ENCODE measurements around the gene PGM5. TPM values are rescaled to one million over a fixed set of nuclear protein-coding genes. Genes with fewer than 3 reads are reported as not detected.
A peak's percentile ranks its signal among the peaks of the same experiment; 100 is the strongest.

Gene PGM5
- total and polyA plus RNA-seq, 2 experiments from 2014 or later, result 2.5 to 38.8 TPM

DNA sequence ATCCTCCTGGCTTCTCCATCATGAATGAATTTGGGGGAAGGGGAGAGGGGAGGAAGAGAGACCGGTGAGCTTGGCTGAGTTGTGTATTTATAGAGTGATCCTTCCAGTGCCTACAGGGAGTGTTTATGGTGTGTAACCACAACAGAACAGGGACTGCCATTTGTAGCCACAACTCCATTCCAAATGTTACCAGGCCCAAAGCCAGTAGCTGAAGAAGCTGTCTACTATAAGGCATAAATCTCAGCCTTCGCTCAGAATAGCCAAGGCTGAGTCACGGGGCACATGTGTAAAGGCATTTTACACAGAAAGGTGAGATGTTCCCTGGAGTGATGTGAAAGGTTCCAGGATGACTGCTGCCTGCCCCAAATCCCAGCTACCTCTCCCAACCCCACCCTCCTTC, 181.8 kb downstream of the PGM5 start:
- Histone ChIP-seq H3K79me2 (no peaks in the 10 kb centered on the region), H2AFZ (no peak overlapping the region), H4K20me1 (ENCODE audit: insufficient read depth, poor library complexity, severe bottlenecking) (no peaks in the 10 kb centered on the region), H3K9me2 (replicated peaks; ENCODE audit: insufficient read depth) (no peaks in the 10 kb centered on the region), H3K4me2 (no peak overlapping the region), H3K27ac (no peak overlapping the region), H3K36me3 (replicated peaks; ENCODE audit: insufficient read depth, low read depth) (no peaks in the 10 kb centered on the region), H3K9me3 (ENCODE audit: low read depth) (no peaks in the 10 kb centered on the region), H3K4me1 (ENCODE audit: insufficient read depth) (peaks cover 13% of the 10 kb centered on the region), H3K4me3 (no peak overlapping the region), H3K27me3 (no peaks in the 10 kb centered on the region)
- TF ChIP-seq, protein P1, sequence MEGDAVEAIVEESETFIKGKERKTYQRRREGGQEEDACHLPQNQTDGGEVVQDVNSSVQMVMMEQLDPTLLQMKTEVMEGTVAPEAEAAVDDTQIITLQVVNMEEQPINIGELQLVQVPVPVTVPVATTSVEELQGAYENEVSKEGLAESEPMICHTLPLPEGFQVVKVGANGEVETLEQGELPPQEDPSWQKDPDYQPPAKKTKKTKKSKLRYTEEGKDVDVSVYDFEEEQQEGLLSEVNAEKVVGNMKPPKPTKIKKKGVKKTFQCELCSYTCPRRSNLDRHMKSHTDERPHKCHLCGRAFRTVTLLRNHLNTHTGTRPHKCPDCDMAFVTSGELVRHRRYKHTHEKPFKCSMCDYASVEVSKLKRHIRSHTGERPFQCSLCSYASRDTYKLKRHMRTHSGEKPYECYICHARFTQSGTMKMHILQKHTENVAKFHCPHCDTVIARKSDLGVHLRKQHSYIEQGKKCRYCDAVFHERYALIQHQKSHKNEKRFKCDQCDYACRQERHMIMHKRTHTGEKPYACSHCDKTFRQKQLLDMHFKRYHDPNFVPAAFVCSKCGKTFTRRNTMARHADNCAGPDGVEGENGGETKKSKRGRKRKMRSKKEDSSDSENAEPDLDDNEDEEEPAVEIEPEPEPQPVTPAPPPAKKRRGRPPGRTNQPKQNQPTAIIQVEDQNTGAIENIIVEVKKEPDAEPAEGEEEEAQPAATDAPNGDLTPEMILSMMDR (IDR thresholded peaks at IDR 0.05; ENCODE audit: poor library complexity), result no peak
- TF ChIP-seq EZH2phosphoT487 (IDR thresholded peaks at IDR 0.05; ENCODE audit: low read depth, severe bottlenecking, unreplicated experiment) (no peak), EZH2 (IDR thresholded peaks at IDR 0.05; ENCODE audit: borderline replicate concordance) (no peak)
- no peak for DNase-seq (ENCODE audit: low spot score)
- WGBS (ENCODE audit: low lambda C conversion rate, missing lambda C conversion rate), result 83% methylated on average over 3 of the region's 3 CpGs

DNA sequence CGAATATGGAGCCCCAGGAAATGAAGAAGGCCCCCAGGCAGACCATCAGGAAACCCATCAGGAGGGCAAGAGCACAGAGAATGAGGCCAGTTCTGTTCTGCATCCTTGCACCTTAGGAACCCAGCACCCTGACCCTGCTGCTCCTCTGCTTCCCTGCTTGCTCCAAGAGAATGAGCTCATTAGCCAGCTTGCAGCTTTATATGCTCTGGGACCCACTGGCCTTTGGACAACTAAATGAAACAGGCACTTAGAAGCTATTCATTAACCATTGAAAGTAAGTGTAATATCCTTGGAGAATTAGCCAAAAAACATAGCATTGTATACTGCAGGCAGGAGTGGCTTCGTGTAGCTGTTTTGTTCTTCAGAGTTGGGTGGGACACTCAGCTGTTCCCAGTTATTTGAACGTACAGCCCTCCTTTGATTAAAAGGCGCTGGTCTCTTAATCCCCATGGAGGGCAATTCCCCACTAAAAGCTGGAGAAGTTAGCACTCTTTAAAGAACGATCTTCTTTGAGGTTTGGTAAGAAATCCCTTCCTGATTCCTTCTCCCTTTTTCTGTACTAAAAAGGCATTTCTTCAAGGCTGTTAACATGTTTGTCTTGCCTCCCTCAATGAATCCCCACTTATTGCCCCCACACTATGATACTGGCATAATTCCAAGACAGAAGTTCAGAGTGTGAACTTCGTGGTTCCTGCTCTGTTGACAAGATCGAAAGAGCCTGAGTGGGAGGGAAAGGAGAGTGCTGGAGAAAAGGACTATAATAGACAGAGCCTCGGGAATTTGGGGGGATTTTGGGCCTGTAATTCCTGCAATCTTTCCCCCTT, 184.5 kb downstream of the PGM5 start, which contains the start of gene TMEM252:
Gene TMEM252 (minus strand): TSS at position 172 of the 824 bp plus-strand sequence. CDS start 69 bp downstream, at position 103.
- peak; percentile 43 for DNase-seq (ENCODE audit: low spot score)
- no peak within 1 kb of the TSS for H2AFZ ChIP-seq
- H3K4me2 ChIP-seq, result peak within 1 kb of the TSS; percentile 57
- H3K79me2 ChIP-seq, result no peaks in the 10 kb centered on the region
- TF ChIP-seq EZH2 (IDR thresholded peaks at IDR 0.05; ENCODE audit: borderline replicate concordance), result no peak
- TF ChIP-seq, protein P1 (IDR thresholded peaks at IDR 0.05; ENCODE audit: poor library complexity), result no peak
- TF ChIP-seq EZH2phosphoT487 (IDR thresholded peaks at IDR 0.05; ENCODE audit: low read depth, severe bottlenecking, unreplicated experiment), result no peak
- H3K9me2 ChIP-seq (replicated peaks; ENCODE audit: insufficient read depth), result no peaks in the 10 kb centered on the region
- 65% methylated on average over 8 of the region's 8 CpGs for WGBS (ENCODE audit: low lambda C conversion rate, missing lambda C conversion rate)
- no peaks in the 10 kb centered on the region for H3K36me3 ChIP-seq (replicated peaks; ENCODE audit: insufficient read depth, low read depth)
- H3K9me3 ChIP-seq (ENCODE audit: low read depth), result no peaks in the 10 kb centered on the region
- H3K4me1 ChIP-seq (ENCODE audit: insufficient read depth), result peaks cover 13% of the 10 kb centered on the region
- no peak within 1 kb of the TSS for H3K4me3 ChIP-seq
- no peaks in the 10 kb centered on the region for H3K27me3 ChIP-seq
- peak within 1 kb of the TSS; percentile 56 for H3K27ac ChIP-seq
- H4K20me1 ChIP-seq (ENCODE audit: insufficient read depth, poor library complexity, severe bottlenecking), result no peaks in the 10 kb centered on the region

DNA sequence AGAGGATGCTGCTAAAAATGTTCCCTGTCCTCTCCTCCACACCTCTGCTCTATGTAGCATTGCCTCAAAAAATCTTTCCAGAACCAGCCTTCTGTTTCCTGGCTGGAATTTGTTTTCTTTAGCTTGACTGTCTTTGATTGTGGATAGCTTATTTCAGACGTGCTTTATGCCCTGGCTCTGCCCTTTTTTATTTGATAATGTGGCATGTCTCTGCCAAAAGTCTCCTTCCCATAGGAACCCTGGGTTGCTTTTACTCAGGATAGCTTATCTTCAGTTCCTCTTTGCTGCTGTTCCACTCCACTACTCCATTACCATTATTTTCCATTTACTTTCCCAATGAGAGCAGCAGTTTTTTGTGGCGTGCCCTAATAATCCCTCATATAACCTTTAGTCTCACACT, 185.2 kb downstream of the PGM5 start:
- no peaks in the 10 kb centered on the region for H3K9me3 ChIP-seq (ENCODE audit: low read depth)
- no peak overlapping the region for H3K4me2 ChIP-seq
- DNase-seq (ENCODE audit: low spot score), result no peak
- WGBS (ENCODE audit: low lambda C conversion rate, missing lambda C conversion rate), result 76% methylated on average over 2 of the region's 2 CpGs
- no peak overlapping the region for H2AFZ ChIP-seq
- H4K20me1 ChIP-seq (ENCODE audit: insufficient read depth, poor library complexity, severe bottlenecking), result no peaks in the 10 kb centered on the region
- no peaks in the 10 kb centered on the region for H3K36me3 ChIP-seq (replicated peaks; ENCODE audit: insufficient read depth, low read depth)
- no peaks in the 10 kb centered on the region for H3K27me3 ChIP-seq
- H3K9me2 ChIP-seq (replicated peaks; ENCODE audit: insufficient read depth), result no peaks in the 10 kb centered on the region
- TF ChIP-seq, protein P1 (IDR thresholded peaks at IDR 0.05; ENCODE audit: poor library complexity), result no peak
- no peak for TF ChIP-seq EZH2phosphoT487 (IDR thresholded peaks at IDR 0.05; ENCODE audit: low read depth, severe bottlenecking, unreplicated experiment)
- TF ChIP-seq EZH2 (IDR thresholded peaks at IDR 0.05; ENCODE audit: borderline replicate concordance), result no peak
- H3K79me2 ChIP-seq, result no peaks in the 10 kb centered on the region
- no peak overlapping the region for H3K4me3 ChIP-seq
- H3K4me1 ChIP-seq (ENCODE audit: insufficient read depth), result peaks cover 13% of the 10 kb centered on the region
- peak overlapping the region; percentile 56 for H3K27ac ChIP-seq

Measured in hepatocyte (in vitro differentiated cells).